ENCODE results near the gene TLX2.

The TLX2 gene

DNA sequence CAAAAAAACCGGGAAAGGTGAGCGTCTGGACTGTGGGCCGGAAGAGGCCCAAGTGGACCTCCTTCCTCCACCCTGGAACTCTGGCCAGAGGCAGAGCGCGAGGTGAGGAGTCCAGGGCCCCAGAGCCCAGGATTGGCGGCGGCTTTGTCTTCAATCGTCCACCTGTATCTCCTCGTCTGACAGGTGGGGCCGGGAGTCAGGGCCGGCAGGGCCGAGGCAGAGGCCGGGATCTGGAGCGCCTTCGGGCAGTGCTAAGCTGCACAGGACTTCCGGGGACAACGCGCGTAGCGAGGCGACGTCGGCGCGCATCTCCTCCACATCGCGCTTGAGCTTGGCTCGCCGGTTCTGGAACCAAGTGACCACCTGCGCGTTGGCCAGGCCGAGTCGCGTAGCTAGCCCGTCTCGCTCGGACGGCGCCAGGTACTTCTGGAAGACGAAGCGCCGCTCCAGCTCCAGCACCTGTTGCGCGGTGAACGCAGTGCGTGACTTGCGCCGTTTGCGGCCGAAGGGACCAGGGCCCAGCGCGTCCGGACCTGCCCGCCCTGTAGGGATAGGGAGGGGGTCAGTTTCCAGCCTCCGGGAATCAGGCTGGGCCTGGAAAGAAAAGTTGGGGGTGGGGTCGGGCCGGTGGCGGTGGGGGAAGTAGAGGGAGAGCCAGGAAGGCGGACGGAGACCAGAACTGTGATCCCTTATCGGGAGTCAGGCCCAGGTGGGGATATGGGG is 16.3 kb upstream of the TLX2 start:
- DNase-seq = peak; percentile 79

DNA sequence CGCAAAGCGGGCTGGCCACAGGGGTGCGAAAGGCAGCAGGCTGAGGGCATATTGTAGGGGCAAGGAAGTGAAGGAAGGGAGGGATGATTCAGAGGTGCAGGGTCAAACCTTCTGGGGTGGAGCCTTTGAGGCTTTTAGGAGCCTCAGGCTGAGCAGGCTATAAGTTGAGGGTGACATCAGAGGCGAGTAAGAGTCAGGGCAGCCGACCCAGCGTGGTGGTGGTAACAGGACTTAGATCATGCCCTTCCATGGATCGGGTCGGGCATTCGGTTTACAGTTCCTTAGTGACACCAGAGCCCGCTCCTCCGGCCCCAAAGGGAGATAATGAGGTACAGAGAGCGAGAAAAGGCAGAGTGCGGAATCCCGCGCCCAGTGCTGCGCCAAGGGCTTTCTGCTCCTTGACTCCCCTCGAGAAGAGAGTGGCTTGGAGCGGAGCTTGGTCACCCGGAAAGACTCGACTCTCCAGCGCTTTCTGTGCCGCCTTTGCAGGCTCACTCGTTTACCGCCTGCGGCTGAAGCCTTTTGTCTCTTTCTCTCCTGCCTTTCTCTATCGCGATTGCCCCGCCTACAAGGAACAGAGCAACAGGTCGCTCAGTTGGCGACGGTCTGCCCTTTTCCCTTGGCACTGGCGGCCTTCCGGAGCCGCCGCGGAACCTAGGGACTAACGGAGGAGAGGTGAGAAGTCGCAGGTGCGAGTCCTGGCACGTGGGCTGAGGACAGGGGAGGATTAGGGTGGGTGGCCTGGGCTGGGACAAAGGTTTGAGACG is 15.6 kb upstream of the TLX2 start:
- DNase-seq = no peak

DNA sequence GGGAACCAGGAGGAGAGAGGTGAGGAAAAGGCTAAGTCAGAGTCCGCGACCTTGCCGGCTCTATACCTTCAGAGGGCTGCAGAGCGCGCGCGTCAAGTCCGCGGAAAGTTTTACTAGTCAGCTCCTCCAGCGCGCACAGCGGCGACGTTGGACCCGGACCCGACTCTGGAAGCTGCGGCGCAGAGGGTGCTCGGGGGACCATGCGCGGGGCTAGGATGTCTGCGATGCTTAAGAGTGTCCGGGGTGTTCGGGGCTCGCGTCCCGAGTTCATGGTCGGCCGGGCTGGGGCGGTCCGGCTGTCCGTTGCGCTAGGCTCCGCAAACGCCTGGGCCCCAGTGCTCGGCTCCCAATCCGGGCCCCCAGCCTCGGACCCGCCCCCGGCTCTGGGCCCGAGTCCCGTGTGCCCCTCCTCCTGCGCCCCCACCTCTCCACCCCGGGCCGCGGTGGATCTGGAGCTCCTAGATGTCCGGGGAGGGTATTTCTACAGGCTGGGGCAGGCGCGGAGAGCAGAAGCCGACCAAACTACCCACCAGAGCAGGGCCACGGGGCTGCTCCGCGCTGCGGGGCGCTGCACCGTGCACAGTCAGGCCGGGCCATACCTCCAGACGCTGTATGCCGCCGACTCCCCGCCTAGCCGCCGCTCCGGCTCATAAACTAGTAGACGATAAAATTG is 14.8 kb upstream of the TLX2 start, which contains the start of gene LBX2:
Gene LBX2, minus strand, starts transcription at position 337 of the 673 bp plus-strand sequence. Its CDS starts 66 bp downstream, at position 271.
- no peak for DNase-seq

DNA sequence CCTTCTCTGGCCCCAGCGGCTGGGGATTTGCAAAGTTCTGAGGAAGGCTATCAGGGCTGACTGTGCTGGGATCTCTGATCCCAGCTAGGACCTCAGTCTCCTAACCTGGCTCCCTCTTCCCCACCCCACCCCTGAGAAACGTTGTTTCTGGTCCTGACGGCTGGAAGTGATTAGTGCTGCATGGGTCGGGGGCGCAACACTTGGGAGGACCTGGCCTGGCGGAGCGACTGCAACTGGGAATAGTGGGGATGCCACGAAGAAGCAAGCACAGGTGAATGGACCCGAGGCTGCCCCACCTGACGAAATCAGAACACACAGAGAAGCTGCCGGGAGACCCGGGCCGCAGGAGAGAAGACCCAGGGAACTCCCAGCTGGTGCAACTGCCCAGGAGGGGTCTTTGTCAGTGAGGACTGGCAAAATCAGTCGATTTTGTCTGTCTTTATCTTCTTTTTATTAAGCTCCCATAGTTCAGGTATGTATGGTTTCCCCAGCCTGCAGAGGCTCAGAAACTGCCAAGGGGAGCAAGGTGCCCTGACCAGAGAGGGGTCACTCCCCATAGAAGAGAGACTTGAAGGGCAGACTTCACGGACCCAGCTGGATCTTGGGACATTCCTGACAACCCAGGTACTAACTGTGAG is 14.2 kb upstream of the TLX2 start:
- no peak for DNase-seq

DNA sequence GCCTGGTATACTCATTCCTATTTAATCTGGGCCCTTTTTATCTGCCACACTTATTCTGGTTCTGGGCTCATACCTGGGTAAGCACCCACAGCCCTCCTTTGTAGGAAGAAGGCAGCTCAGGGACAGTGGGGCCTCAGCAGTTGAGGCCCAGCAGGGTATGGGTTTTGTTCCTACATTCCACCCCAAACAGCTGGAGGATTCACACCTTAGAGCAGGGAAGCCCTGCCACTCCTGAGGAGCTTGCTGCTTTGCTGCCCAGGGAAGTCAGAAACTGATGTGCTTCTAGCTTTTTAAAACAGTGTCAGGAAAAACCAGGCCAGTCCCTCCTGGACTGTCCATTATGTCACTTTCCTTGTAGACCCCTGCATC is 13.7 kb upstream of the TLX2 start:
- no peak for DNase-seq

DNA sequence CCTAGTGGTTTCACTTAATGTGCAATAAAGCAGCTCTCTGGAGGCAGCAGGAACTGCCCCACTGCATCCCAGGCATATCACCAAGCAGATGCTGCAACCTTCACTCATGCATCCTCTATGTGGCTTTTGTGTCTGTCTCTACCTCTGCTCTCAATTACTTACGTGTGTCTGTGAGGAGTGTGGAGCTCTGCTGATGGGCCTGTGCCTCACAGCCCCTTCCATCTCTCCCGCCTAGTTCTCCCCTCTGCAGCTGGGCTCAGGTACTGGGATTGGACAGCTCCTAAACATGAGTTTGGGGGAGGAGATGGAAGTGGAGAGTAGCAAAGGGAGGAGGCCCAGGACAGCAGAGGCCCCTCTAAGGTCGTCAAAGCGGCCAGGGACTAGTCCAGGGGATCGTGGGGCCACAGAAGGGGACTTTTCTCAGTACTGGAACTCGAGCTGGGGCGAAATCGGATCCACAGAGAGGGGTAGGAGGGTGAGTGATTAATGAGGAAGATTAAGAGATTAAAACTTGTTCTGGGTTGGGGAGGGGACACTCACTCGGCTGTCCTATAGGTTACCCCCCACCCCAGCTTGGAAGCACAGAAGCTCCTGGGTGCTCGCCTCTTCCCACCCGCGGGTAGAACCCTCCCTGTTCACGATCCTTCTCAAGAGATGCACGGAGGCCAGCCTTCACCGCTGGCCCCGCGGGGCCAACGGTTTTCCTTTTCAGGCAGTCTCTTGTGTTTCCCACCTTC is 12.7 kb upstream of the TLX2 start:
- DNase-seq = no peak

DNA sequence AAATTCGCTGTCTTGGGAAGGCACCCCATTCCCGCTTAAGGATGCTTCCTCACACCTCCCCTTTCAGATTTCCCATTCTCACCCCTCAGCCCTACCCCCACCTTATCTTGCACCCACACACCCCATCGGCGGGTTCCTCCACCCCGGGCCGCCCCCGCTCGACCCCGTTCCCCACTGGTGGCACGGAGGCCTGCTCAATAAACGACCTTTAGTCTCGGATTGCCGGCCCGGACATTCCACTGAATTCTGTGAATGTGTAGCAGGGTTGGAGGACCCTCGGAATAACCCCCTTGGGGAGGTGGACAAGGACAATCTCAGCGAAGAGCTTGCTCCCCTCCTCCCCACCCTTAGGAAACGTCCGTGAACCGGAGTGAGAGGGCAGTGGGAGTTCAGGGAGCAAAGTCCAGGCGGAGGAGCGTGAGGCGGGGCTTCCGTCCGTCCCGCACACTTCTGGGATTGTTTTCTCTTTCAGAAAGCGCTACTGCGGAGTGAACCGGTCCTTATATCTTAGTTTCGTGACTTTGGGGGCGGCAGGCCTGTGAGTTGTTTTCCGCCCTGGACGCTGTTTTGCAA is 12.0 kb upstream of the TLX2 start:
- DNase-seq = peak; percentile 27

DNA sequence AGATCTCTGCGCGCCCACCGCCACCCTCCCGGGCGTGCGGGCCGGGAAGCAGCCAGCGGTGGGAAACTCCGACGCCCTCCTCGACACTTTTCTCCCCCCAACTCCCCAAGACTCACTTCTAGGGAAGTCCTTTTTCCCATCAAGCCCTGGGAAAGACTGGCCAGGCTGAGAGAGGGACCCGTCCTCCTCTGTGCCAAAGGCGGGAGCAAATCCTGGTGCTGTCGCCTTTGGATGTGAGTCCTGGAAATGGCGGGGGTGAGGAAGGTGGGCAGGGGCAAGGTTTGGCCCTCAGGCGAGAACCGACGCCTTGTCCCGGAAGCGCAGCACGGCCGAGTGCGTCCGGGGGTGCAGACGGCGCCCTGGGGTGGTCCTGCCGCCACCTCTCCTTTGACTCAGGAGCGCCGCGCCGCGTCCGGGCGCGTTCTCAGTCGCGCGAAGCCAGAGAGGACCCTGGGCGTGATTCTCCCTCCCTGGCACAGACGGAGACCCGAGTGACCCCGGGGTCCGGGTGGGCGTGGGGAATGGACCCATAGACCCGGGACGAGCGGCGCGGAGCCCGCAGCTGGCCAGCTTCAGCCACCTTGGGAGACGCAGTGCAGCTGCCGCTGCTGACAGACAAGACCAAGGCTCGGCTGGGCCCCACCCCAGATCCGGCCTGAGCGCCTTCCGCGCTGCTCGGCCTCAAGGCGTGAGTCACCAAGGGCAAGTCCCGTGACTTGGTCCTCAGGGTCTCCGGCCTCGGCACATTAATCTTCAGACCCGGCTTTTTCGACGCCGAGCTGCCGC is 11.3 kb upstream of the TLX2 start:
- peak; percentile 58 for DNase-seq

DNA sequence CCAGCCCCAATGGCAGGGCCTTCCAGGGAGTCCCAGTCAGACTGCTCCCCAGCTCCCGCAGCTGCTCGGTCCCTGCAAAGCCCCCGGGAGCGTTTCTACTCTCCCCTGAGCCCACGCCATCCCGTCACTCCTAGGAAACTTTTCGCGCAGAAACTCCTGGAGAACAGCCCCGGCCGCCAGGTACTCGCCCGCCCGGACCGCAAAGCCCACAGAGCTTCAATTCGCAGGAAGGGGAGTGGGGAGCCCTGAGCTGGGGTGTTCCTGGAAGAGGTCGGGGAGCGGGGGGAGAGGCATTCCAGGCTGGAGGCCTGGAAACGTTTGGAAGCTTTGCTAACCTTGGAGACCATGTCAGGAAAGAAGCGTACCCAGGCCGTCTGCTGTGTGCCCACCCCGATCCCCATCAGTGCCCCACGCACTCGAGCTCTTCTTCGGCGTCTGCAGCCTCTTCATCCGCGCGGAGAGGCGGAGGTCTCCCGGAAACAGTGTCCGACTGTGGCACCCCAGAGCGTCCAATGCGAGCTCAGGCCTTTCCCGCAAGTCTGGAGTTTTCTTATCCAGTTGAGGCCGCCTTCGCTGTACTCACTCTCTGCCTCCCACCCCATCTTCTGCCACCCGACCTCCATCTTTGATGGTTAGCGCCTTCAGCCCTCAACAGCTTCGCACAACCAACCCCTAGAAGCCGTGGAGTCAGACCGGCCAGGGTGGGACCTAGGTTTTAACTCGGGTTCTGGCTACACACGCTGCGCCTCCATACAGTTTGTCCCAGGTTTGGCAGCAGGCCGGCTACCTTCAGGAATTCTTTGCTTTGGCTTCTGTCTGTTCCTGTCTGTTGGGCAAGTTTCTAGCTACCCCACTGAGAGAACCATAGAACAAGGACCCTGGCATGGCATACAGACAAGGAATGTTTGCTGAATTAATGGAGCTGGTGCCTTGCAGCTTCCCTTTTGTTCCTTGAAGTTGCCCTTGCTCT is 10.5 kb upstream of the TLX2 start:
- peak; percentile 41 for DNase-seq

DNA sequence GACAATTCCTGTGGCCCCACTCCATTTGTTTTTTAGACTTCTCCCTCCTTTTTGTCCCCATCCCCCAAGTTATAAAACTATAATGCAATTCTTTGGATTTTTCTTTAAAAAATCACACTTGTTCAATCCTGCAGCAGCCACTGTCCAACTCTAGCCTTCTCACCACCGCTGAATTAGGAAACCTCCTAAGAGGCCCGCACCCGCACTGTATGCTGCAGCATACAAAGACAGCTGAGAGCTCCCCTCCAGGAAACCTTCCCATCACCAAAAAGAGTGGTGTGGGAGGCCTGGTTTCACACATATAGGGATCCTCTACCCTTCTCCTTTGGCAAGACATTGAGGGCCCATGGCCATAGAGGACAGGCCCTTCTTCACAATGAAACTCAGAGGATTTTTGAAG is 9.7 kb upstream of the TLX2 start:
- DNase-seq = no peak

DNA sequence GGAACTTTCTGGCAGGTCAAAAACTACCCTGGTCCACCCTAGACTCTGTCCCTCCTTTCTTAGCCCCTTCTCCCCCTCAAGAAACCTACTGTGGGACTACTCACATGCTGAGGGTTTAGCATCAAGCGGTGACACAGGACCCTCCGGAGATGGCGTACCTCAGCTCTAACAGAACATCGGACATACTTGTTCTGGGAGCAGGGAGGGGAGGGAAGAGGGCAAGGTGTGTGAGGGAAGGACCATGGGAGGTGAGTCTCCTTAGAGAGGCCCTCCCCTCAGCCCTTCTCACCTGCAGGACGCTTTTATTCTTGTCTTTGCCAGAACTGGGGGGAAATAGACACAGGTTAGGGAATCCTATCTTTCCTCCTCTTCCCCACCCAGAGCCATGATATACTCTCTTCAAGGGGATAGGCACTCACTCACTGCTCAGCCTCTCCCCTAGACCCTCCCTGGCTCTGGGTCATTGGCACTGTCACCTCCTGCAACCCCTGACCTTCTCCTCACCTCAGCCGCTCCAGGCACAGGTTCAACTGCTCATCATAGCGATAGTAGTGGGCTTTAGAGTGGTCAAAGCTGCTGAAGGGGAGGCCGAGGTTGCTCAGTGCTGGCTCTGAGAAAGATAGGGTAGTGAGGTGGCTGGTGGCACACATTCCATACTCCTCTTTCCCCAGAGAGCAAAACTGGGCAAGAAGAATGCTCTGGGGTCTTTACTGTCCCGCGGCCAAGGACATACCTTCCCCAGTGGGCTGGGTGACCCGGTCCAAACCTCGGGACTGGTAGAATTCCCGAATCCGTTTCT is 8.6 kb upstream of the TLX2 start:
- DNase-seq = no peak

DNA sequence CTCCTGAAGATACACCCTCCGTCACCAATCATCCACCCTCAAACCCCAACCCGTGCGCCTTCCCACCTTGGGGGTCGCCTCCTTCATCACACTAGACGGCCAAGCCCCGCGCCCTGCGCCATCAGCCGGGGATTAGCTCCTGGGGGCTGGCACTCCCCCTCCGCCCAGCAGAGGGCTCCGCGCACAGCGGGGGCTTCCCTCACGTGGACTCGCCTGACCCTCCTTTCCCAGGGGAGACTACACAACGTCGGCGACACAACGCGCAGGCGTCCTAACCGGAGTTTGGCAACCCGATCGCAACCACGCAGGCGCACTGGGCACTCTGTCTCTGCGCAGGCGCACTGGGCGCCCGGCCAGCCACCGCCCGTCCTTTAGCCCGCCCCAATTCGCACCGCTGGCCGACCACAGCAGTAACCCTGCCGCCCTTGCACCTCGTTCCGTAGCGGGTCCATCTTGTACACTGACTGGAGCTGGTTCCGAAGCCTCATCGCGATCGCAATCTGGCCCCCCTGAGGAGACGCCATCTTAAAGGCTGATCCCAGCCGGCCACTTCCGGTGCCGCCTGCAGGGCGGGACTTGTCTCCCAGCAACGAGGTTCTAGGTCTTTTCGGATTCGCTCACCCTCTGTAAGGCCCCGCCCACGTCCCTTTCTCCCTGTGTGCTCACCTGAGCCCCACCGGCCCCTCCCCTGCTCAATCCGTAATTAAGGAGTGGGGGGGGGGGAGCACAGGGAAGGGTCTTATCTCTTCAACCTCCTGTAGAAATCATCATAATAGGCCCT is 6.9 kb upstream of the TLX2 start, which contains the start of gene PCGF1:
Gene PCGF1, minus strand, starts transcription at position 551 of the 781 bp plus-strand sequence. Its CDS starts 27 bp downstream, at position 524.
- DNase-seq = peak; percentile 100

DNA sequence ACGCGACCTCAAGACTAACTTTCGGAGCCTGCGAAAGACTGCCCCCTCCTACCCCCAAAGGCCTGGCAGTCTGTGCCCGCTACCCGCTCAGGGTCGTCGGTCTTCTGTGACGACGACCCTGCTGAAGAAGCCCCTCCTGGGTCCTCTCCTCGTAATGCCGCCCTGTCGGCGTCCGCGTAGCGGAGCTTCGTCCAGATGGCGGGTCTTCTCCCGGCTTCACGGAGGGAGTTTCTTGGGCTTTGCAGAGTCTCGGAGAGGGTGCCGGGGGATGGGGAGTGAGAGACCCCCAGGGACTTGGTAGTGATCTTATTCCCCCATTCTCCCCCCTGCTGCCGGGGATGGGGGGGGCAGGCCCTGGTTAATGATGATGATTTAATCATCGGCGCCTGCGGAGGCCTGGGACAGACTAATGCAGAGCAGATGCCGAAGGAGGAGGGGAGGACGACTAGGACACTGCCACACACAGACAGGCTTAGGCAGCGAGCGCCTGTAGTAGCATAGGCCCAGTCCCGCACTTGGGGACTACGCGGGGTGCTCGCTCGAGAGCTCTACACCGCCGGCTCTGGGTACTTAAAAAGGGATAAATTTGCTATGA is 6.2 kb upstream of the TLX2 start:
- DNase-seq = peak; percentile 83

DNA sequence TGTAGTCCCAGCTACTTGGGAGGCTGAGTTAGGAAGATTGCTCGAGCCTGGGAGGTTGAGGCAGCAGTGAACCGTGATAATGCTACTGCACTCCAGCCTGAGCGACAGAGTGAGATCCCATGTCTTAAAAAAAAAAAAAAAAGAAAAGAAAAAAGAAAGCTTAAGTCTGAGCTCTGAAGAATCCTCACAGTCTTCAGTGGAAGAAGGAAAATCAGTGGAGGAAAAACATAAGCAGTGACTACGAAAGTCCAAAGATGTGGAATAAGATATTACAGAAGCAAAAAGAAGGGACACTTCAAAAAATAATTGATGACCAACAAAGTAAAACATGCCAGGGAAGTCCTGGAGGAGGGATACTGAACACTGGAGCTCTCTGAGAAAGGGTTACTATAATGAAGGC is 4.0 kb upstream of the TLX2 start:
- DNase-seq = no peak

DNA sequence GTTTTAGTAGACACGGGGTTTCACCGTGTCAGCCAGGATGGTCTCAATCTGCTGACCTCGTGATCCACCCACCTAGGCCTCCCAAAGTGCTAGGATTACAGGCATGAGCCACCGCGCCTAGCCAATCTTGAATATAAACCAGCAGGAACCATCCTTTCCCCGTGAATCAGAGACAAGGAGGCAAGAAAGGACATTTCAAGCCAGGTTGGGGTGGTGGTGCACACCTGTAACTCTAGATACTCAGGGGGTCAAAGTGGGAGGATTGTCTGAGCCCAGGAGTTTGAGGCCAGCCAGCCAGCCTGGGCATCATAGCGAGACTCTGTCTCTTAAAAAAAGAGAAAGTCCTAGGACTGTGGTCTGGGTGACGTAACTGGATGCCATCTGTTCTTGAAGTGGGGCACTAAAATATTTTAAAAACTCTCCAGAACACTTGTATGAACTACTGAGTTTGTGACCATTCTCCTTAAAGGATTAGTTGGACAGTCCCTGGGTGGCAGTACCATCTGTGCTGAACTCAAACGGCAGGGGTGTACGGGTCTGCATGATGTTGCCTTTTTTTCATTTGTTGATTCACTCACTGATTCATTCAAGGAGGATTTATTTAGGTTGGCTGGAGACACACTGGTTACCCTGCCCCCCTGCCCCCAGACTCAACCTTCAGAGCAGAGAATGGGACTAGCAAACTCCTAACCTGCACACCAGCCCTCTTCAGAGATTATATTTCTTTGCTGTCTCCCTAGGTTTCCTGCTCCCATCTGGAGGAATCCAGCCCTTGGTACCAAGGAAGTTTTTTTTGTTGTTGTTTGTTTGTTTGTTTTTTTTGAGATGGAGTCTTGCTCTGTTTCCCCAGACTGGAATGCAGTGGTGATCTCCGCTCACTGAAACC is 2.9 kb upstream of the TLX2 start:
- no peak for DNase-seq

DNA sequence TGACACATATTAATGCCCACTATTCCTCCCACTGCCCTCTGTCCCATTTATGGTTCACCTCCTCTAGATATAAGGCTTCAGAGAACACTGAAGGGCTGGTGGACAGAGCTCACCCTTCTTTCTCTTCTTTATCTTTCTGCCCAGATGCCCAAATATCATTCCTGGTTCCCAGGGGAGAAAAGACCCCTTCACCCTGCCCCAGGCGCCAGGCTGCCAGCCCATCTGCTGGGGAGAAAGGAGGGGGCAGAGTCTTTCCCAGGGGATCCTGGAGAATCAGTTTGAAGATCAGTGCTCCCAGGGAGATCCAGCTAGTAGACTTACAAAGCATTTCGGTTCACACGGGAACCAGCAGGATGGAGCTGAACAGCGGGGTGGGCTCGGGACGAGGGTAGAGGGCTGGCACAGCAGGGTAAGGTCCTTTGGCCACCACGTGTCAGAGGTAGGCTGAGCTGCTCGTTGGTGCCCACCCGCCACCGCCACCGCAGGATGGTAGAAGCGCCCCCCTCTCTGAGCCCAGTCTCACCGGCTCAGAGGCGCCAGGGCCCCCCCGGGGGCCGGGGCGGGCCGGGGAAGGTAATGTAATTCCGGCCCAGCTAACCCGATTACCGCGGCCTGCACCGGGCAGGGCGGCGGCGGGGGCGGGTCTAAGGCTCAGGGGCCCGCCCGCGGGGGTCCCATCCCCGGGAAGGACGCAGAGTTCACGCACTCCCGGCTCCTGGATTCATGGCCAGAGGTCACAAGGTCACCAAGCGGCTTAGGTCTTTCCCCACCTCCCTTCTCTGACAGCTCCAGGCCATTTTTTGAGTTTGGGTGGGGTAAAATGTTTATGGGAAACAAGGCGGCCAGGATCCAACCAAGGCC is 1.3 kb upstream of the TLX2 start:
- peak; percentile 31 for DNase-seq
